Fibroblast of skin of right biceps (primary cell): ENCODE data around the gene CHCHD3.
"Not testable (repeated sequence)": the region's sequence is repeated elsewhere in the genome, so short reads cannot be mapped to it uniquely, and the experiment has no call there.

ENCODE experiments used
- DNase-seq: peaks from one replicate; pipeline ENCODE4 v3.0.0-alpha.2; 2013

Gene CHCHD3

DNA sequence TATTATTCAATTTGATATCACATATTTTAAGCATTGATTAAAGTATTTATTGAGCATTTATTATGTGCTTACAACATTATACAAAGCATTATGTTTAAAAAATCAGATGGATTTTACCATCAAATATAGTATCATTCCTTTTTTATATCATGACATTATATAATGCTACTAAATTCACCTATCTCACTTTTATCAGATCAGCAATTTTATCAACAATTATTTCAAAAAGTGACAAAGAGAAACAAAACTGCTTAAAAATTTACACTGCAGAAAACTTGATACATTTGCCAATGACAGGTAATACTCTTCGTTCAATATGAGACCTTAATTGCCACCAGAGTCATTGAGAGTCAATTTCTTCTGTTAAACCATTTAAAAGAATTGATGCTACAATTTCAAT is 82.0 kb downstream of the CHCHD3 start:
- DNase-seq, result no peak

DNA sequence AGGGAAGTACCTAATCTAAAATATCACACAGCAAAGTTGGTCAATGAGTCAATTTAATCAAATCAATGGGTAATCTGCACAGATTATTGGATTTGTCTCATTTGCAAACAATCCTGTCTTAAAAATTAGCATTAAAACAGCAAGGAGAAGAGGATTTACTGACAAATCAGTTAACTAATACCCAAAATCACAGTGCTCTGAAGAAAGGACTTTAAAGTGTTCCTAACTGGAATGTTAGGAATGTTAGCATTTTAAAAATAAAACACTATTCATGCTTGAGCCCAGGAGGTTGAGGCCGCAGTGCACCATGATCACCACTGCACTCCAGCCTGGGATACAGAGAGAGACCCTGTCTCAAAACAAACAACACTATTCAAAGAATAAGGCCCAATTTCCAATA is 83.1 kb downstream of the CHCHD3 start:
- peak; percentile 18 for DNase-seq

- no peak for DNase-seq
Observed at GRCh38 chr7:132997505-132997904, 84.4 kb downstream of the CHCHD3 start.

- peak; percentile 20 for DNase-seq
Observed at GRCh38 chr7:132996581-132997242, 85.2 kb downstream of the CHCHD3 start.

DNA sequence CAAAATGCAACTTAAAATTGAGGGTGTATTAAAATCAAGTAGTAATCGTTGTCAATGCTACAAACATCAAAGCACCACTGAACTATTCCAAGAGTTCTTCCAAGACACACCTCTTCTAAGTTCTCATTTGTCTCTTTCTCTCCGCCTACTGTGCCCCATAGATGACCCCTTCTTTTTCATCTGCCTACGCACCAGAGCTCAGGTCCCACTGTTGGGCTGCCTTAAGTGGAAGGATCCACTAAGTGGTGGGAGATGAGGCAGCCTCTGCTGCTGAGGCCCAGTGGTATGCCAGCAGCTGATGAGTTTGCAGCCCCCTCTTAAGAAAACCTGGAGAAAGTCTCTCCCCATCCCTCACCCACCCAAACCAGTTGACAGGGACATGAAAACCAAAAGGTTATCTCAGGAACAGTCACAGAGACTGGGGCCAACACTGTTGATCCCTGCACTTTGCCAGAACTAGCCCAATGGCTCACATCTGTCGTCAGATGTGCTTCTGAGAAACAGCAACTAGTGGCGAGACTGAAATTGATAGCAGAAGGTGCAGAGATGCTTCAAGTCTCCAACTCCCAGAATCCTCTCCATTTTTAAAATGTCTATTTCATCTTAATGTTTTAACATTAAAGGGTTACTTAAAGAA is 88.4 kb downstream of the CHCHD3 start:
- DNase-seq, result no peak

GRCh38 chr7:132991615-132992587 is 90.0 kb downstream of the CHCHD3 start:
- DNase-seq, result no peak

DNA sequence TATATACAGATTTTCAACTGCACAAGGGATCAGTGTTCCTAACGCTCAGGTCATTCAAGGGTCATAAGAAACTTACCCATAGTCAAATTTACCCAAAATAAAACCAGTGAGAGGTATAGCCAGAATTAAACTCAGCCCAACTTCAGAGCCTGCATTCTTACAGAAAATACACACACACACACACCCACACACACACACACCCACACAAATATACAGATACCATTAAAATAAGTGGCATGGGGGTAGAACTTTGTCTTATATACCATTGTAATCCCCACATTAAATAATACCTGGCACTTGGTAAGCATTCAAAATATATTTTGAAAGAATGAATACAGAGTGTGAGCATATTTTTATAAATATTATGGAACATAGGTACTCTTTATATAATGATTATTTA is 93.8 kb downstream of the CHCHD3 start:
- DNase-seq, result no peak

GRCh38 chr7:132980402-132980801 is 101.5 kb downstream of the CHCHD3 start:
- no peak for DNase-seq

- no peak for DNase-seq
Observed at GRCh38 chr7:132979524-132979923, 102.4 kb downstream of the CHCHD3 start.

DNA sequence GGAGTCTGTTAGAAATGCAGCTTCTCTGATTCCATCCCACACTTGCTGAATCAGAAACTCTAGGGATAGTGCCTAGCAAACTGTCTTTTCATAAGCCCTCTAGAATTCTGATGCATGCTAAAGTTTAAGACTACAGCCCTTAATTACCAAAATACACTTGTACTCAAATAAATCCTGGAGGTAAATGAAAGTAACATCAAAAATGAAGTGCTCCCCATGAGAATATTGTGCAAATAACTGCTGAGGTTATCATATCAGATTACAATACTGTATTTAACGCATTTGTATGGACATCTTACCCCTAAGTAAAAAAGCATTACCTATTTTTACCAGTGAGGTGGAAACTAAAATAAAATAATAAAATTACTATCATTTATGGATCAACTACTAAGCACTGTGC is 104.7 kb downstream of the CHCHD3 start:
- DNase-seq, result no peak

GRCh38 chr7:132972745-132973144 is 109.1 kb downstream of the CHCHD3 start:
- no peak for DNase-seq

DNA sequence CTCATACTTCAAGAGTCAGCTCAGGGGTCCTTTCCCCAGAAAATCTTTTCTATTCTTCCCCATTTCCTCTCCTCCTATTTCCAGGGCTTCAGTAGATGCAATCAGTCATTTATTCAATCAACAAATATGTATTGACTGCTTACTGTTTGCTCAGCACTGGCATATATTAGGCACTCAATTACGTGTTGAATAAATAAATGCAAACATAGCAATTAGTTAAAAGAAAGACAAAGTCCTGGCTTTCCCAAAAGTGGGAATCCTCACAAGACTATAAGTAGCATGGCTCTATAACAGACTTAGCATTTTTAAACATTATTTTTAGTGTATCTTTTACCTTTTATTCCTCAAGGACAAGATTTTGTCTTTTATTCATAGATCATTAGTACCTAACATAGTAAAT is 111.6 kb downstream of the CHCHD3 start:
- DNase-seq, result no peak

DNA sequence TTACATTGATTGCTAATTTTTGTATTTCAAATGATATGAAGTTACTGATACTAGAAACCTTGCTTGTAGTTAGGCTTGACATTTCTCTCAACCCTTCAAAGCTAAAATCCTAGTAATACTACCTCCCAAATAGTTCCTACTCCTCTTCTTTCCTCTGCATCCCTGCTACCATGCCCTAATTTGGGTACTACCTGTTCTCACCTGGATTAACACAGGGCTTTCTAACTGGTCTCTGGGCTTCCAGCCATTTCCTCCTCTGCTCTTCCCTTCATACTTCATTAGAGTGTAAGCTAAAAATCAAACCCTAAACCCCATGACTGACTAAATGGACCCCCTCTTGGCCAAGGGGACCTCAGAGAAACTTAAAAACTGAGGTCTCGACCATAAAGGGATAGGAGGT is 112.4 kb downstream of the CHCHD3 start:
- DNase-seq, result no peak

GRCh38 chr7:132967470-132967848 is 114.4 kb downstream of the CHCHD3 start:
- DNase-seq, result not testable (repeated sequence)

- DNase-seq, result peak; percentile 69
Observed at GRCh38 chr7:132966754-132967469, 115.0 kb downstream of the CHCHD3 start.

- no peak for DNase-seq
Observed at GRCh38 chr7:132965951-132966350, 115.9 kb downstream of the CHCHD3 start.

- DNase-seq, result no peak
Observed at GRCh38 chr7:132964876-132965275, 117.0 kb downstream of the CHCHD3 start.

DNA sequence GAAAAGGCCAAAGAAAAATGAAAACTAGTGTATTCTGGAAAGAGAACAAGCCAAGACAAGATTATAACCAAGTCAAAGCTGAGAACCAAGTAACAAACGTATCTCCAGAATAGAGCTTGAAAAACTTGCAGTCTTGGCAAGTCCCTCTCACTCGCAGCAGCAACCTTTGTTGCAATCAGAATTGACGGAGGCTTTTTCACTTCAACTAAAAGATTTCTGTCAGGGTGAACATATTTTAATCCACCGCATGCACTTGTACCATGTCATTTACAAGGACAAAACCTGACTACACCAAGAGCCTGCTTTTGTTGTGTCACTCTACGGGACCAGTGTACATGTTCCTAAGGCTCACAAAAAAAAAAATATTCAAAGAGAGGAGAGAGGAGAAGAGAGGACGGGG is 122.0 kb downstream of the CHCHD3 start:
- DNase-seq, result no peak

- DNase-seq, result no peak
Observed at GRCh38 chr7:132956556-132956955, 125.3 kb downstream of the CHCHD3 start.

GRCh38 chr7:132953468-132953867 is 128.4 kb downstream of the CHCHD3 start:
- no peak for DNase-seq

- DNase-seq, result no peak
Observed at GRCh38 chr7:132950725-132951124, 131.2 kb downstream of the CHCHD3 start.

GRCh38 chr7:132947011-132947410 is 134.9 kb downstream of the CHCHD3 start:
- DNase-seq, result no peak

GRCh38 chr7:132944774-132945173 is 137.1 kb downstream of the CHCHD3 start:
- DNase-seq, result no peak
